NK-92 treated with Interleukin-12 subunit alpha and Interleukin-12 subunit beta, amount 100 ng/mL, for 24 hours (cell line): ENCODE measurements around the gene NOS1.

Source experiments
- DNase-seq: peaks from one replicate; lab custom pipeline; 2025; lab: John Stamatoyannopoulos, UW

Gene NOS1

DNA sequence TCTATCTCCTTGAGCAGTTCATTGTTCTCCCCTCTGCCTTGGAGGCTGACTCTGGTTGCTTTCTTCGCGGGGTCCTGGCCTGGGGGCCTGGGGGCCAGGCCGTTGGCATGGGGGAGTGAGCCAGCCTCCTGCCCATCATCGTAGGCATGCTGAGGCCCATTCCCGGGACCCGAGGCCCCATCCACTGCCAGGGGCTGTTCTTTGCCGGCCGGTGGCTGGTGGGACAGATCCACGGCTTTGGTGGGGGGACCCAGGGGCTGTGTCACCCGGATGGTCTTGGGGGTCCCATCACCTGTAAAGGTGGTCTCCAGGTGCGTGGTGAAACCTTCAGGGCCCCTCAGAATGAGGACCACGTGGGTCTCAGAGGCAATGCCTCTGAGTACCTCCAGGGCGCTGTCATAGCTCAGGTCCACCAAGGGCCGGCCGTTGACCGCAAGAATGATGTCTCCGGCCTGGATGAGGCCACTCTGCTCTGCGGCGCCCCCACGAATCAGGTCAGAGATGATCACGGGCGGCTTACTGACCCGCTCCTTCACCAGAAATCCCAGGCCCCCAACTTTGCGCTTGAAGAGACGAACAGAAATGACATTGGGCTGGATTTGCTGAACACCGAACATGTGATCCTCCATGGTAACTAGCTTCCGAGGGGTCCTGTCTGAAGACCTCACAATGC, 30.8 kb downstream of the NOS1 start:
- DNase-seq, result no peak

DNA sequence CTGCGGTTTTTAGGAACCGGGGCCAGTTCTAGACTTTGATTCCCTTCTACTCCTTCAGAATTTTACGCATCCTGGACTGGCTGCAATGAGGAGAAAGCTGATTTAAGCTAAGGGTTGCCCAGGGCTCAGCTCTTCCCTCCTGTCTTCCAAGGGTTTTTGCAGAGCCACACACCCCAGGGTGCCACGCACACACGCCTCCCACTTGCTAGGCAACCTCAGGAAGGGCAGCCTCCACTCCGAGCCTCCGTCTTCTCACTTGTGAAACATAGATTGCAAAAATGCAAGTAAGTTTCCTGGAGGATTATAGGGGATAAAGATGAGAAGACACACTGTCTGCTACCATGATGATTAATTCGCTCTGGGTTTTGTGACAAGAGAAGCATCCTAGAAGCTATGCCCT, 31.7 kb downstream of the NOS1 start:
- DNase-seq, result no peak

DNA sequence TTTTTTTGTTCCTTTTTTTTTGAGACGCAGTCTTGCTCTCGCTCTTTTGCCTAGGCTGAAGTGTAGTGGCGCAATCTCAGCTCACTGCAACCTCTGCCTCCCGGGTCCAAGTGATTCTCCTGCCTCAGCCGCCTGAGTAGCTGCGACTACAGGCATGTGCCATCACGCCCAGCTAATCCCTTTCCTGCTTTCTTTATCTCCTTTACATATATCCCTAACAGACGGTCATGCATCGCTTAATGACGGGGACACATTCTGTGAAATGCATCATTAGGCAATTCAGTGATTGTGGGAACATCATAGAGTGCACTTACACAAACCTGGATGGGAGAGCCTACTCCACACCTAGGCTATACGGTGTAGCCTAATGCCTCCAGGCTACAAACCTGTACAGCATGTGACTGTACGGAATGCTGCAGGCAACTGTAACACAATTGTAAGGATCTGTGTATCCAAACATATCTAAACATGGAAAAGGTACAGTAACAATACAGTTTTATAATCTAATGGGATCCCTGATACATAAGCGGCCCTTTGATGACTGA, 32.8 kb downstream of the NOS1 start:
- no peak for DNase-seq

DNA sequence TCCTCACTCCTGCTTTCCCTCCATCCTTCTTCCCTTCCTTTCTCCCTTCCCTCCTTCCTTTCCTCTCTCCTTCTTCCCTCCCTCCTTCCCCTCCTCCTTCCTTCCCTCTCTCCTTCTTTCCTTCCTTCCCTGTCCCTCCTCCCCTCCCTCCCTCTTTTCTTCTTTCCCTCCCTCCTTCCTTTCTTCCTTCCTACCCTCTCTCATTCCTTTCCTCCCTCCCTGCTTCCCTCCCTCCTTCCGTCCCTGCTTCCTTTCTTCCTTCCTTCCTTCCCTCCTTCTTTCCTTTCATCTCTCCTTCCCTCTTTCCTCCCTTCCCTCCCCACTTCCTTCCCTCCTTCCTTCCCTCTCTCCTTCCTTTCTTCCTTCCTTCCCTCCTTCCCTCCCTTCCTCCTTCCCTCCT, 39.0 kb downstream of the NOS1 start:
- DNase-seq, result no peak

DNA sequence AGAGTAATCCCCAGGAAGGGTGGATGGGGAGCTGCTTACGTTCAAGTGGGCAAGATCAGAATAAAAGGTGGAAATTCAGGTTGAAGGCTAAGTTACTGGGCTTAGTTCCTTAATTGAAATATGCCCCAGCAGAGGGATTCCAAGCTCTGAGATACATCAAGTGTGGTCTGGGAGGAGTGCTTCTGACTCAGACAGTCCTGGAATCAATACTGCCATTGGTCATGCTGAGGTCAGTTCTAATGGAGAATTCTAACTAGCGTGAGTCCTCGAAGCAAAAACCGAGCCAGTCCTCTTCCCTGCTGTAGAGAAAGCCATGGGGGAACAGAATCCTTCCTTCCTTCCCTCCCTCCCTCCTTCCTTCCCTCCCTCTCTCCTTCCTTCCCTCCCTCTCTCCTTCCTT, 39.9 kb downstream of the NOS1 start:
- DNase-seq, result no peak

DNA sequence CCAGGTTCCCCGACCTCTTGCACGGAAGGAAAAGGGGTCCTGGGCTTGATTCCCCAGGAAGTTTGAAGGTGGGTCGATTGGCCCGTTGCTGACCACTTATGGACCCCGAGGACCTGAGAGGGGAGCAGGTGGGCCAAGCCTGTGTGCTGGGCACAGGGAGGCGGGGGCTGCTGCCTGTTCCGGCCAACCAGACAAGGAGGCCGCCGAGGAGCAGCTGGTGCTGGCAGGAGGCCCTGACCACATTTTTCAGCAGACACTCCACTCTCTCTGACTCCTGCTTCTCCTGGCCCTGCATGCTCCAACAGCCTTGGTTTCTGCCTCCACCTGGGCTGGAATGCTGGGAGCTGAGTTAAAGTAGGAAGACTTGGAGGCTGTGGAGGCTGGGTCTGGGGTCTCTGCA, 42.8 kb downstream of the NOS1 start:
- no peak for DNase-seq

DNA sequence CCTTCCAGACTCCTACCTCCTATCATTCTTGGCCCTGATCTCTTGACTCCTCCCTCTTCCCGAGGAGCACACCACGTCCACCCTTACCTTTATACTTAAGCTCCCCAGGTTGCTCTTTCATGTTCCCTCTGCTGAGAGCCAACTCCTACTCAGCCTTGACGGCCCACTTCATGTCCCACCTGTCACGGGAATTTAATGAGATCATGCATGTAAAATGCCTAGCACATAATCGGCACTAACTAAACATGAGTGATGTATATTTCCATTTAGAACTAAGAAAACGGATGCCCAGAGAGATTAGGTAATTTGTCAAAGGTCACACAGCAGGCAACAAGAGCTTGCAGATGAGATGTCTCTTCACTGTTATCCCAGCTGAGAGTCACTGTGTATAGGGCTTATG, 45.1 kb downstream of the NOS1 start:
- DNase-seq, result no peak

DNA sequence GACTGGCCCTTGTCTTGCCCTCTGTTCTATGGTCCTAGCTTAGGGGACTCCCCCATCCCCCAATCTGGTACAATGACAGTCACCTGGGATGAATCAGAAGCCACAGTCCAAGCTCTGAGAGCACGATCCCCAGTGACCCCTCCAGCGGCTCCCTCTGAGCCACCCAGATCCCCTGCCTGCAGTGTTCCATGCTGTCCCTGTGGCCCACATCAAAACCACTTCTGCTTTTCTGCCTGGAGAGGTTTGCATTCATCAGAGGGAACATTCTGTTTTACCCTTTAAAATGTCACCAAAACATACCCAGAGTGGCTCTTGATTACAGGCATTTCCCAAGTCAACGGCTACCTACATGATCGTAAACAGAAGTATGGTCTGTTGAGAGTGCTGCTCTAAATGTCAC, 47.5 kb downstream of the NOS1 start:
- no peak for DNase-seq

DNA sequence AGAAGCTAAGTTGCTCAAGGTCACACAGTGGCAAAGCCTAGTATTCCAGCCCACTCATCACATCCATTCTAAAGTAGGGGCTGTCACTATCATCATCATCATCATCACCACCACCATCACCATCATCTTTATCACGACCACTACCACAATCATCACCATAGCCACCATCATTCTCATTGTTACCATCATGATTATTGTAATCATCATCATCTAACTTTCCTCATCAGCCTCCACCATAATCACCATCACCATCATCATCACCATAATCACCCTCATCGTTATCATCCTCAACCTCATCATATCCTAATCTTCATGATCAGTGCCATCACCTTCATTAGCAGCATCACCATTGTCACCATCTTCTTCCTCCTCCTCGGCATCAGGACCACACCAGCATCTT, 48.7 kb downstream of the NOS1 start:
- no peak for DNase-seq

DNA sequence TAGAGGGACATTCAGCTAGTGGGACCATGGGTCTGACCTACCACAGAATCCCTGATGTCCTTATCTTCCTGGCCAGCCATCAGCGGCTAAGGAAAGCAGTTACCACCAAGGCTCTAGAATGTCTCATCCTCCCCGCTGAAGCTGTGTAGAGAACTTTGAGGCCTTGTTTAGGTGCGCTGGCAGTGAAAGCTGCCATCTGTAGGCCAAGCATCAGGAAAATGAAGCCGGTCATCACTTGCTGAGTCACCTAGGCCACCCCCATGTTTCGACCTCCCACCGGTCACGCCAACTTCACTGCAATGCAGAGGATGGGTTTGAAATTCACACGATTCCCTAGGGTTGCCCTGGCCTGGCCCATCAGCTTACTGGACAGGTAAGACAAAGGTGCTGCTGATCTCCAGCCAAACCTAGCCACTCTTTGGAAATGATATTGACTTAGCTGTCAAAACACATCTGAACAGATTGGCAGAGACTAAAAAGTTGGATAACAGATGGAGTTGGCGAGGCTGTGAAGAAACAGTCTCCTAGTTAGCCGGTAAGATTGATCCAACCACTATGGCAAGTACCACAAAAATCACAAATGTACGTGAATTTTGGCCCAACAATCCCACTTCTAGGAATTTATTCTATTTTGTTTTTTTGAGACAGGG, 52.0 kb downstream of the NOS1 start:
- DNase-seq, result no peak

DNA sequence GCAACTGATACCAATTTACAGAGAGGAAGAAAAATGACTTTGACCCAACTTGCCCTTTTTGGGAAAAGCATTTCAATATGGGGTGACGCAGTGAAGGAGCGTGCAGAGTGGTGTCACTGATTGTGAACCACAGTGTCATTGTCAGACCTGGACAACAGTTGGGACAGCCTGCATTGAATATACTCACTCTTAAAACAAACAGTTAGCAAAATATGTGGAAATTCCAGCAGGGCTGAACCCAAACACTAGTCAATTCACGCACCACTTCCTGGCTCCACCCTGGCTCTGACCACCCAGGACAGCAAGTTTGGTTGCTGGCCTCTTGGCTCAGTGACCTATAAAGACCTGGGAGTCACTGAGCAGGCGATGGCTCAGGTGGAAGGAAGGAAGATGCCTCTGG, 61.3 kb downstream of the NOS1 start:
- no peak for DNase-seq

DNA sequence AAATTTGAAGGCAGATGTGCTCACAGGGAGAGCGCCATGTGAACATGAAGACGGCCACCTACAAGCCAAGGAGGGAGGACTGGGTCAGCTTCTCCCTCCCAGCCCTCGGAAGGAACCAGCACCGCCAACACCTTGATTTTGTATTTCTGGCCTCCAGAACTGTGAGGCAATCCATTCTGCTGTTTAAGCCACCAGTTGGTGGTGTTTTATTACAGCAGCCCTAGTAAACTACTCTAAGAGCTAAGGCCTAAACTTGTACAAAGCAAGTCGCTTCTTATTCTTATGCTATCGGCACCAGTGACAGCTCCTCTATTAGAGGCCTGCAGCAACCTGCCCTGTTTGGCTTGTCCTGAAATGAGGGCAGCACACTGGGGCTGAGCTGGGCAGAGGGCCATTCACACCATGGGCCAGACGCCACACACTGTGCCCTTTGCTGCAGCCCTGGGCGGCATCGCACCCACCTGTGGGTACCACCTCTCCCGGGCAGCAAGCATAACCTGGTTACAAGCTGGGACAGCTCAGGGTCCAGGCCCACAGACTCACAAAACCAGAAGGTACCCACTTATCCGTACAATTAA, 62.7 kb downstream of the NOS1 start:
- DNase-seq, result no peak

DNA sequence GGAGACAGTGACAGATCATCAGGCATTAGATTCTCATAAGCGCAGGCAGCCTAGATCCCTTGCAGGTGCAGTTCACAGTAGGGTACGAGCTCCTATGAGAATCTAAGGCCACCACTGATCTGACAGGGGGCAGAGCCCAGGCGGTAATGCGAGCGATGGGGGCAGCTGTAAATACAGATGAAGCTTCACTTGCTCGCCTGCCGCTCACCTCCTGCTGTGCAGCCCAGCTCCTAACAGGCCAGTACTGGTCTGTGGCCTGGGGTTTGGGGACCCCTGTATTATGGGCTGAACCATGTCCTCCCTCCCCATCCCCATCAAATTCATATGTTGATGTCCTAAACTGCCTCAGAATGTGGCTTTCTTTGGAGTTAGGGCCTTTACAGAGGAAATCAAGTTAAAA, 63.2 kb downstream of the NOS1 start:
- no peak for DNase-seq

DNA sequence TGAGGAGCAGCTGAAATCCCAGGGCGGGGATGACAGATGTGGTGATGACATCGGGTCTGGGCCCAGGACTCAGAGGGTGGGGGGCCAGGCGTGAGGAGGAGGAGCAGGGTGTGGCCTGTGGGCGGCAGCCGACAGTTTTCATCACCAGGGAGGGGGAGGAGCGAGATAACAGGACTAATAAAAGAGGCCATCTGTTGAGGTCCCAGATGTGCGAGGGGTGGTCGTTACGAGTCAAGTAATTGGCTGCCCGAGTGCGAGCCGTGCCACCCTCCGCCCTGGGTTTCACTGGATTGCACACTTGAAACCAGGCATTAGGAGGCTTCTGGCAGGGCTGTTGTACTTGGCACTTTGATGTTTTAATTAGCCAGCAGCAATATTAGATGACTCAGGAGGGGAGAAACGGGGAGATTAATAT, 67.2 kb downstream of the NOS1 start:
- no peak for DNase-seq

DNA sequence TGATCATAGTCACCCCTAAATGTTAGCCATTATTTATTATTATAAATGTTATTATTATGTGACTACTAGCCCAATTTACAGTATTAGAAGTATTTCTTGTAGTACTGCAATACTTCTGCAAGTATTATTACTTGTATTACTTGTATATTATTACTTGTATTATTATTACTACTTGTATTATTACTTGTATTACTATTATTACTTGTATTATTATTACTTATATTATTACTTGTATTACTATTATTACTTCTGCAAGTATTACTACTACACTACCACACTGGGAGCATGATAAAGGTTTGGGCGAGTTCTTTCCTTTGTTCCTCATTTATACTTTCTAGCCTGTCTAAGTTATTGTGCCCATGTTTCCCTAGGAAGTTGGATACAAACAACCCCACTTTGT, 67.9 kb downstream of the NOS1 start:
- no peak for DNase-seq

DNA sequence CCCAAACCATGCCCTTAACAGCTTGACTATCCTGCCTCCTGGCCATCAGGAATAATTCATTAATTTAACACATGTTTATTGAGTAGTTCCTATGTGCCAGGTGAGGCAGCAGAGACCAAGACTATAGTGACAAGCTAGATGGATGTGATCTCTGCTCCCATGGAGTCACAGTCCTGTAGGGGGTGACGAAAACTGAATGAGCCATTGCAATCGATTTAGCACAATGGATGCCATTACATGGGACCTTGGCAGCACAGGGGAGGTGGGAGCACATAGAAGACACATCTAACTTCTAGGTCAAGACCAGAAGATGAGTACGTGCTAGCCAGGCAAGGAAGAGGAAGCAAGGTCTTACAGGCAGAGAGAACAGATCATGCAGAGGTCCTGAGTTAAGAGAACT, 68.7 kb downstream of the NOS1 start:
- DNase-seq, result no peak

DNA sequence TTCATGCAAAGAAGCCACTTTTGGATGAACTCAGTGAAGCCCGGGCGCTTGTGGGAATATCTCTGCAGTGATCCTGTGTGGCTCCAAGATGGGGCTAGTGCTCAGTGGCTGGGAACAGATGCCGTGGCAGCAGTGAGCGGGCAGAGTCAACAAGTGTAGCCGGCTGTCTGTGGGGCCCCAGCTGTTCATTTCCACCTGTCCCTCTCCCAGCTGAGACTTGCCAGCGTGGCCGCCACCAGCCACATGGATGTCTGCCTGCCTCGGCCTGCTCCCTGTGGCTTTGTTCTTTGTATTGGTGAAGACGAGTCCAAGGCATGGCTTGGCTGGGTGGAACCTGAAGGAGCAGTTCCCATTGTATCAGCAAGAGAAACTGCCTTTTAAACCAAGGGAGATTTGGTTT, 77.3 kb downstream of the NOS1 start:
- DNase-seq, result no peak

DNA sequence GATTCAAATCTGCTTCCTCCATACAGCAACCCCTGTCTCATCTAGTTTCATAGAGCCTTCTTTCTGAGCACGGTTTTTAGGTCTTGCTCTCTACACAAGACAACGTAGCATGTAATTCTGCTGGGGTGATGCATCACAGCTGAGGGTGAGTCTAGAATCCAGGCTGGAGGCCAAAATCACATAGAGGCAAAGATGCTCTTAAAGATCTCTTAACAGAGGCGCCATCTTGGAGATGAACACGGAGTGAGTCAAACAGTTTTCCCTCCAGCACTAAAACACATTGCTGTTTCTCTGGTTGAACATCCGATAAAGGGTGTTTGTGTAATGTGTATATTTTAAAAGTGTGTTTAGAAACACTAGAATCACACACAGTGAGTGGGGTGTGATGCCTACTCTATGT, 78.9 kb downstream of the NOS1 start:
- no peak for DNase-seq

DNA sequence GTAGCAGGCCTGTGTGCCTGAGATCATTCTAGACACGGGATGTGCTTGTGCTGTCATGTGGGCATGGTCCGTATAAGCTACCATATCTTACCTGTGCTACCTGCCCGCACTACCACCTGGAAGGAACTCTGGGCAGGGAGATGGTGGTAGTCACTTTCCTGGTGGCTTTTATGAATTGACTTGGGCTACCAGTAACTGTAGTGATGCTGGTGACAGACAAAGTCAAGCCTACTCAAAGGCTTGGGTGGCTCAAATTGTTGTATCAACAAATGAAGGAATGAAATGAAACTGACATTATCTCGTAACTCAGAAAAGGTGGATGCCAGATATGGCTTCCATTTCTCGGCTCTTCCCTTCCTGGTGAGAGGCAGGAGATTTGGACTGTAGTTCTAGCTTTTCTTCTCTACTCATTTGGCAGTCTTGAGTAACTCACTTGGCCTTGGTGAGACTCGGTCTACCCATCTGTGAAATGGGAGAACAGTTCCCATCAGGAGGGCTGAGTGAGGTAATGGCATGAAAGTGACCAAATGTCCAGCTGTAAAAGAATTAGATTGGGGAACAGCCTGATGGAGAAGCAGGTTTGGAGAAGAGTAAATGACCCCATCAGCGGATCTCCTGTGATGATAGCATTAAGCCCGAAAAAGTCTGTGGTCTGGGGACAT, 81.3 kb downstream of the NOS1 start:
- no peak for DNase-seq

DNA sequence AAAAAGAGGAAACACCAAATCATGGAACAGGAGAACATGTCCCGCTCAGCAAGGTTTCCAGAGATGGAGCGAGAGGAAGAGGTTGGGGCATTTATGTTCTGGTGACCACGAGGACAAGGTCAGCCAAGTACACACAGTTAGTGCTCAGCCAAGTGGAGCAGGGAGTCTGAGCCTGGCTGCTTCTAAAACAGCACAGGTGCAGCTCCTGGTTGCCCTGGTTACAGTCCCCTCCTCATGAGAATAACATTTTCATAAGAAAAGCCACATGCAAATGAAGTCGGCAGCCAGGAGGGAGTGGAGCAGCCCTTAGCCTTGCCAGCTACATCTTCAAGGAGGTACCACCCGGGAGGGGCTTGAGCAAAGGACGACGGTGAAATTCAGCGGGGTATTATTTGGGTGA, 81.8 kb downstream of the NOS1 start:
- no peak for DNase-seq

DNA sequence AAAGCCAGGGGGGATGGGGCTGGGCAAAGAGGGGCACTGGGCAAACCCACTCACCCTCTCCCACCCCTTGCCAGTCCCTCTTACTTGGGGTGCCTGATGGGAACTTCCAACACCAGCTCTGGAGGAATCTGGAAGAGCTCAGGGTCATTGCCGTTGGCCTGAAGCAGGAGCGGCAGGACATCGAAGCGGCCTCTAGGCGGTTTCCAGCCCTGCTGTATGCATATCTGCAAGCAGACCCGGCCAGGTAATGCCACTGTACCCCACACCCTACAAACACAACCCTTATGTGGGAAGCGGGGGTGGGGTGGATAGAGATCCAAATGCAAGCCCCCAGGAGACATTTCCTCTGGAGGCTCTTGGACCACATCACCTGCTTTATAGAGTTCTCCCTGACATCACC, 83.6 kb downstream of the NOS1 start:
- DNase-seq, result no peak

DNA sequence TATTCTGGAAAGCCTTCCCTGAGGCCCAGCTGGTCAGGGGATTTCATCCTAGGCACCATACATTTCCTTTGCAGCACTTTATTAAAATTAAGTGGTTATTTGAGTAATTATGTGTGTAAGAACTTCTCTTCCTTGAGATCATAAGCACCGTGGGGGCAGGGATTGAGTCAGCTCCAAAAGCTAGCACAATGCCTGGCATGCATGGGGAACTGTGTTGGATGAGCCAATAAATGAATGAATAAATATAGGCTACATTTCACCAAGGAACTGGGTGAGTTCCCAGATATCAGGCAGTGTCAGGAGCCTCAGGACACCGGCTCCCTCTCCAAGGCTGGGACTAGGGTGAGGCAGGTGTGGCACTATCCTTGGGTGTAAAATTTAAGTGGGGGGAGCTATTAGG, 88.3 kb downstream of the NOS1 start:
- DNase-seq, result no peak

DNA sequence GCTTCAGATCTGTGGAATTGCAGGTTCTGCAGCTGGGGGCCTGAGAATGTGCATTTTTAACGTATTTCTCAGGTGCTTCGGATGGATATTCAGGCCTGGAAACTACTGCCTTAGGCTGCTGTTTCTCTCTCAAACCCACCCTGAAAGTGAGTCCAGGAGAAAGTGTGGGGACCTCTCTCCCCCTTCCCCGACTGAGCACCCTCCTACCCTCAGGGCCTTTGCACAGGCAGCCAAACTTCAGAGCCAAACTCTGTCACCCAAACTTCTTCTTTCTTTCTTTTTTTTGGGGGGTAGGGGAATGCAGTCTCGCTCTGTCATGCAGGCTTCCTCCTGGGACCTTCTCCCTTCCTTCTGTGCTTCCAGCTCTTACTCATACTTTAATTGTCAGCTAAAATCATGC, 88.7 kb downstream of the NOS1 start:
- DNase-seq, result no peak
